ENCODE results near the gene NEK11. TPM values are rescaled to one million over a fixed set of nuclear protein-coding genes. Genes with fewer than 3 reads are reported as not detected.

Gene NEK11
- total RNA-seq, 2 experiments from 2014 or later, result 1.6 to 4.2 TPM

DNA sequence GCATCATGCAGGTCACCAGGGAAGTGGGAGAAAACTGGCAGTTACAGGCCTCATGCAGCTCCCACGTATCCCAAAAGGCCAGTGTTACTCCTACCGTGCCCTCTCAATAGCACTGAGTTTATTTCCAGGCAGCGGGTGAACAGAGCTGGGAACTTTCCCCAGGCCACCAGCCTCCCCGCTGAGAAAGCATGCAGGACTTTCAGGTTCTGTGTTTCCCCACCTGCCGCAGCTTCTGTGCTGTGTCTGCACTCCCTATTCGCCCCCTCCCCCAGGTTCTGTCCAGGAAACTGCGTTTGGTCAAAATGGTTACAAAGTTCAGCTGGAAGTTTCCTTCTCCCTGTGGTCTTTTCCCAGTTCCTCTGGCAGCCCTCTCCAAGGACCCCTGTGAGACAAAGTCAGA, 21.4 kb downstream of the NEK11 start:
- intact Hi-C loops (cut with DNase I, micrococcal nuclease), result no loop called here

DNA sequence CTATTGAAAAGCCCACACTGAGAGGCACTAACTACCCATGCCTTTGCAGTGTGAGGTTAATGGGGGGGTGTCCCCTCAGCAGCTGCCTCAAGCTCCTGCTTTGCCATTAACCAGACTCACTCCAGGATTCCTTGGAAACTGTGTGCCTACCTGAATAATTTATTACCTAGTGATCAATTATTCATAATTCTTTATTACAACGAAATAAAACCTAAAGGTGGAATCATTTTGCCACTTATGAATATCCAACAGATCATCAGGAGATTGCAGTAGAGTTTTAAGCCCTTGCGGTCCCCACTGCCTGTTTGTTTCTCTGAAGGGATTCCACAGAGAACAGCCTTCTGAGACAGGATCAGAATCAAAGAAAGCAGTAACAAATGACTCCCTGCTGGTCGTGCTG, 23.3 kb downstream of the NEK11 start:
- no peak overlapping the region for H3K4me3 Mint-ChIP-seq
- Histone ChIP-seq H3K9me3 (ENCODE audit: control insufficient read depth in 1 of 2, insufficient read depth in 1 of 2, low read length in 2 of 2) (peaks cover 0 to 9% of the 10 kb centered on the region in 2 experiments), H3K4me3 (ENCODE audit: low read length) (no peak overlapping the region), H3K36me3 (ENCODE audit: insufficient read depth, low read length) (no peaks in the 10 kb centered on the region), H3K27me3 (ENCODE audit: control insufficient read depth in 1 of 2, insufficient read depth in 2 of 2, low read length in 2 of 2) (no peaks in the 10 kb centered on the region), H3K27ac (ENCODE audit: low read depth in 1 of 2, low read length in 2 of 2) (no peak overlapping the region), H3K4me1 (ENCODE audit: insufficient read depth, low read length) (peaks cover 7% of the 10 kb centered on the region)
- DNase-seq (no peak), ATAC-seq (ENCODE audit: poor library complexity) (no peak)
- H3K4me1 Mint-ChIP-seq (ENCODE audit: low read depth), result no peaks in the 10 kb centered on the region
- H3K9me3 Mint-ChIP-seq, result peaks cover 5% of the 10 kb centered on the region
- TF ChIP-seq, protein P1, sequence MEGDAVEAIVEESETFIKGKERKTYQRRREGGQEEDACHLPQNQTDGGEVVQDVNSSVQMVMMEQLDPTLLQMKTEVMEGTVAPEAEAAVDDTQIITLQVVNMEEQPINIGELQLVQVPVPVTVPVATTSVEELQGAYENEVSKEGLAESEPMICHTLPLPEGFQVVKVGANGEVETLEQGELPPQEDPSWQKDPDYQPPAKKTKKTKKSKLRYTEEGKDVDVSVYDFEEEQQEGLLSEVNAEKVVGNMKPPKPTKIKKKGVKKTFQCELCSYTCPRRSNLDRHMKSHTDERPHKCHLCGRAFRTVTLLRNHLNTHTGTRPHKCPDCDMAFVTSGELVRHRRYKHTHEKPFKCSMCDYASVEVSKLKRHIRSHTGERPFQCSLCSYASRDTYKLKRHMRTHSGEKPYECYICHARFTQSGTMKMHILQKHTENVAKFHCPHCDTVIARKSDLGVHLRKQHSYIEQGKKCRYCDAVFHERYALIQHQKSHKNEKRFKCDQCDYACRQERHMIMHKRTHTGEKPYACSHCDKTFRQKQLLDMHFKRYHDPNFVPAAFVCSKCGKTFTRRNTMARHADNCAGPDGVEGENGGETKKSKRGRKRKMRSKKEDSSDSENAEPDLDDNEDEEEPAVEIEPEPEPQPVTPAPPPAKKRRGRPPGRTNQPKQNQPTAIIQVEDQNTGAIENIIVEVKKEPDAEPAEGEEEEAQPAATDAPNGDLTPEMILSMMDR (IDR thresholded peaks at IDR 0.05), result no peak
- intact Hi-C loops (cut with DNase I, micrococcal nuclease), result no loop called here
- POLR2A ChIA-PET, result no interaction called here
- CTCF ChIA-PET, result no interaction called here
- H3K27me3 Mint-ChIP-seq, result no peaks in the 10 kb centered on the region
- H3K36me3 Mint-ChIP-seq (ENCODE audit: low read depth), result peaks cover 32% of the 10 kb centered on the region
- H3K27ac Mint-ChIP-seq, result no peak overlapping the region

More for the DNA sequence above, 21.4 kb downstream of the NEK11 start:
- Histone ChIP-seq H3K36me3 (ENCODE audit: insufficient read depth, low read length) (no peaks in the 10 kb centered on the region), H3K9me3 (ENCODE audit: control insufficient read depth in 1 of 2, insufficient read depth in 1 of 2, low read length in 2 of 2) (peaks cover 0 to 16% of the 10 kb centered on the region in 2 experiments), H3K27ac (ENCODE audit: low read depth in 1 of 2, low read length in 2 of 2) (no peak overlapping the region), H3K27me3 (ENCODE audit: control insufficient read depth in 1 of 2, insufficient read depth in 2 of 2, low read length in 2 of 2) (no peaks in the 10 kb centered on the region), H3K4me3 (ENCODE audit: low read length) (no peak overlapping the region), H3K4me1 (ENCODE audit: insufficient read depth, low read length) (peaks cover 8% of the 10 kb centered on the region)
- H3K4me3 Mint-ChIP-seq, result no peak overlapping the region
- peaks cover 17% of the 10 kb centered on the region for H3K9me3 Mint-ChIP-seq
- H3K4me1 Mint-ChIP-seq (ENCODE audit: low read depth), result peaks cover 9% of the 10 kb centered on the region
- TF ChIP-seq, protein P1 (IDR thresholded peaks at IDR 0.05), result no peak
- no peak for DNase-seq
- H3K27ac Mint-ChIP-seq, result no peak overlapping the region
- peaks cover 52% of the 10 kb centered on the region for H3K36me3 Mint-ChIP-seq (ENCODE audit: low read depth)
- no peaks in the 10 kb centered on the region for H3K27me3 Mint-ChIP-seq
- ChIA-PET CTCF (no interaction called here), POLR2A (no interaction called here)
- ATAC-seq (ENCODE audit: poor library complexity), result no peak

DNA sequence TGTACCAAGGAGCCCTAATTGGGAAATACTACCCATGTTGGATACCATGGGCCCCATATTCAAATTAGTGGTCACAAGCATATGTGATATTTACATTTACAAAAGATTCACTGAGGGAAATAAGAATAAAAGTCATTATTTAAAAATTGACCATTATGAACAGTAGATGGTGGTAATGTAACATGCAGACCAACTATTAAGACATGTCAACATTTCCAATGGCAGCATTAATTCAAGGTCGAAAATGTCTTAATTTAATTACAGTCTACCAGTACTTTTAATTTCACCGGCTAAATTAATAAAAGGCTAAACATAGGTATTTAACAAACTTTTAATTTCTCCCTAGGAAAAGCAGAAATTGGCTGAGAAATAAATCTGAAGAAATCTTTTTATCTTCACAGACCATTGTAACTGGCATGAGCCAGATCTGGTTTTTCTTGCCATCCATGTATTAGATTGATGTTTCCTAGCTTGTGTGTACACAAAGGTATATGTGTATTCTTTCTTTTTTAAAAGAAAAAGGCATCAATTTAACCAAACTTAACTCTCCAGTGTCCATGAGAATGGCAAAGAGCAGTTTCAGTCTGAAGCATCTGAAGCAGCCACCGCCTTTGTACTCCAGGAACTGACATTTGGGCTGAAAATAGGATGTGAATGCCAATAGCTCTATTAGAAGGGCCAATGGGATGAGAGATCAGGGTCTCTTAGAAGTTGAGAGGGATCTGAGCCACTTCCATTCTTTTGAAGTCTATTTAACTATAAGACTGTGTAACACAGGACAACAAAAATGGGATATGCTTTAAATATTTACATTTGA, 26.6 kb downstream of the NEK11 start:
- TF ChIP-seq, protein P1 (IDR thresholded peaks at IDR 0.05), result no peak
- H3K27ac Mint-ChIP-seq, result no peak overlapping the region
- H3K9me3 Mint-ChIP-seq, result no peaks in the 10 kb centered on the region
- Histone ChIP-seq H3K27me3 (ENCODE audit: control insufficient read depth in 1 of 2, insufficient read depth in 2 of 2, low read length in 2 of 2) (no peaks in the 10 kb centered on the region), H3K4me3 (ENCODE audit: low read length) (no peak overlapping the region), H3K4me1 (ENCODE audit: insufficient read depth, low read length) (no peaks in the 10 kb centered on the region), H3K36me3 (ENCODE audit: insufficient read depth, low read length) (no peaks in the 10 kb centered on the region), H3K27ac (ENCODE audit: low read depth in 1 of 2, low read length in 2 of 2) (no peak overlapping the region), H3K9me3 (ENCODE audit: control insufficient read depth in 1 of 2, insufficient read depth in 1 of 2, low read length in 2 of 2) (no peaks in the 10 kb centered on the region)
- POLR2A ChIA-PET, result no interaction called here
- H3K36me3 Mint-ChIP-seq (ENCODE audit: low read depth), result peaks cover 7% of the 10 kb centered on the region
- DNase-seq (no peak), ATAC-seq (ENCODE audit: poor library complexity) (no peak)
- no peaks in the 10 kb centered on the region for H3K4me1 Mint-ChIP-seq (ENCODE audit: low read depth)
- no peak overlapping the region for H3K4me3 Mint-ChIP-seq
- H3K27me3 Mint-ChIP-seq, result no peaks in the 10 kb centered on the region
- intact Hi-C loops (cut with DNase I, micrococcal nuclease), result no loop called here
- CTCF ChIA-PET, result no interaction called here

Measured in CD4-positive, alpha-beta T cell (primary cell).